ENCODE data around the gene GPR180.

DNA sequence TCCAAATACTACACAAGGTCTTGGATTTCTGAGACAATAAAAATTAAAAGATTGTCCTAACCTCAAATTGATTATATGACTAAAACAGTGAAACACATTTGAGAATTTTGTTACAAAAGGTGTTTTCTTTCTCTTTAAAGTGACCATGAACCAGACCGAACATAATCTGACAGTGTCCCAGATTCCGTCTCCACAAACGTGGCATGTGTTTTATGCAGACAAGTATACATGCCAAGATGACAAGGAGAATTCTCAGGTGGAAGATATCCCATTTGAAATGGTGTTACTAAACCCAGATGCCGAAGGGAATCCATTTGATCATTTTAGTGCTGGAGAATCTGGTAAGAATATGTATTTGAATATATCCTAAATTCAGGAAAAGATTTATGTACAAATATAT lies 10.4 kb downstream of the GPR180 start:
- TF ChIP-seq, protein P1, sequence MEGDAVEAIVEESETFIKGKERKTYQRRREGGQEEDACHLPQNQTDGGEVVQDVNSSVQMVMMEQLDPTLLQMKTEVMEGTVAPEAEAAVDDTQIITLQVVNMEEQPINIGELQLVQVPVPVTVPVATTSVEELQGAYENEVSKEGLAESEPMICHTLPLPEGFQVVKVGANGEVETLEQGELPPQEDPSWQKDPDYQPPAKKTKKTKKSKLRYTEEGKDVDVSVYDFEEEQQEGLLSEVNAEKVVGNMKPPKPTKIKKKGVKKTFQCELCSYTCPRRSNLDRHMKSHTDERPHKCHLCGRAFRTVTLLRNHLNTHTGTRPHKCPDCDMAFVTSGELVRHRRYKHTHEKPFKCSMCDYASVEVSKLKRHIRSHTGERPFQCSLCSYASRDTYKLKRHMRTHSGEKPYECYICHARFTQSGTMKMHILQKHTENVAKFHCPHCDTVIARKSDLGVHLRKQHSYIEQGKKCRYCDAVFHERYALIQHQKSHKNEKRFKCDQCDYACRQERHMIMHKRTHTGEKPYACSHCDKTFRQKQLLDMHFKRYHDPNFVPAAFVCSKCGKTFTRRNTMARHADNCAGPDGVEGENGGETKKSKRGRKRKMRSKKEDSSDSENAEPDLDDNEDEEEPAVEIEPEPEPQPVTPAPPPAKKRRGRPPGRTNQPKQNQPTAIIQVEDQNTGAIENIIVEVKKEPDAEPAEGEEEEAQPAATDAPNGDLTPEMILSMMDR (IDR thresholded peaks at IDR 0.05; ENCODE audit: borderline replicate concordance, extremely low read depth, low read length, poor library complexity, severe bottlenecking), result no peak
- TF ChIP-seq EZH2 (IDR thresholded peaks at IDR 0.05; ENCODE audit: borderline replicate concordance, low read depth, low read length, severe bottlenecking), result no peak
